ENCODE results near the gene ATXN1.

Gene ATXN1

GRCh38 chr6:16338577-16339264, 422.5 kb downstream of the ATXN1 start:
- peak; percentile 96 for DNase-seq
- in situ Hi-C loops (cut with HindIII; ENCODE audit: low pct_ligation_motif_present, low pct_unique_long_range_greater_than_20kb, low sequenced_read_pairs): no loop called here

GRCh38 chr6:16337295-16337975, 423.8 kb downstream of the ATXN1 start:
- in situ Hi-C loops (cut with HindIII; ENCODE audit: low pct_ligation_motif_present, low pct_unique_long_range_greater_than_20kb, low sequenced_read_pairs): no loop called here
- no peak for DNase-seq

- in situ Hi-C loops (cut with HindIII; ENCODE audit: low pct_ligation_motif_present, low pct_unique_long_range_greater_than_20kb, low sequenced_read_pairs): no loop called here
- DNase-seq: no peak
These were observed 424.4 kb downstream of the ATXN1 start for GRCh38 chr6:16336911-16337294.

- in situ Hi-C loops (cut with HindIII; ENCODE audit: low pct_ligation_motif_present, low pct_unique_long_range_greater_than_20kb, low sequenced_read_pairs): no loop called here
These were observed 425.0 kb downstream of the ATXN1 start for GRCh38 chr6:16336056-16336818.

GRCh38 chr6:16335176-16335575, 426.1 kb downstream of the ATXN1 start:
- in situ Hi-C loops (cut with HindIII; ENCODE audit: low pct_ligation_motif_present, low pct_unique_long_range_greater_than_20kb, low sequenced_read_pairs): no loop called here
- DNase-seq: no peak

More at GRCh38 chr6:16336056-16336818, 425.0 kb downstream of the ATXN1 start:
- no peak for DNase-seq

GRCh38 chr6:16334671-16335070, 426.6 kb downstream of the ATXN1 start:
- in situ Hi-C loops (cut with HindIII; ENCODE audit: low pct_ligation_motif_present, low pct_unique_long_range_greater_than_20kb, low sequenced_read_pairs): no loop called here
- peak; percentile 66 for DNase-seq

GRCh38 chr6:16333580-16333979, 427.7 kb downstream of the ATXN1 start:
- in situ Hi-C loops (cut with HindIII; ENCODE audit: low pct_ligation_motif_present, low pct_unique_long_range_greater_than_20kb, low sequenced_read_pairs): no loop called here
- DNase-seq: peak; percentile 68

GRCh38 chr6:16332175-16332542, 429.1 kb downstream of the ATXN1 start:
- DNase-seq: peak; percentile 69

GRCh38 chr6:16331384-16332174, 429.7 kb downstream of the ATXN1 start:
- in situ Hi-C loops (cut with HindIII; ENCODE audit: low pct_ligation_motif_present, low pct_unique_long_range_greater_than_20kb, low sequenced_read_pairs): no loop called here
- peak; percentile 60 for DNase-seq

More at GRCh38 chr6:16332175-16332542, 429.1 kb downstream of the ATXN1 start:
- in situ Hi-C loops (cut with HindIII; ENCODE audit: low pct_ligation_motif_present, low pct_unique_long_range_greater_than_20kb, low sequenced_read_pairs): no loop called here

GRCh38 chr6:16329233-16329632, 432.0 kb downstream of the ATXN1 start:
- in situ Hi-C loops (cut with HindIII; ENCODE audit: low pct_ligation_motif_present, low pct_unique_long_range_greater_than_20kb, low sequenced_read_pairs): no loop called here

GRCh38 chr6:16327777-16328325, 433.4 kb downstream of the ATXN1 start:
- in situ Hi-C loops (cut with HindIII; ENCODE audit: low pct_ligation_motif_present, low pct_unique_long_range_greater_than_20kb, low sequenced_read_pairs): no loop called here
- no peak for DNase-seq

More at GRCh38 chr6:16329233-16329632, 432.0 kb downstream of the ATXN1 start:
- no peak for DNase-seq

GRCh38 chr6:16326971-16327776, 434.1 kb downstream of the ATXN1 start:
- in situ Hi-C loops (cut with HindIII; ENCODE audit: low pct_ligation_motif_present, low pct_unique_long_range_greater_than_20kb, low sequenced_read_pairs): no loop called here

GRCh38 chr6:16326531-16326930, 434.7 kb downstream of the ATXN1 start:
- DNase-seq: no peak
- in situ Hi-C loops (cut with HindIII; ENCODE audit: low pct_ligation_motif_present, low pct_unique_long_range_greater_than_20kb, low sequenced_read_pairs): no loop called here

More at GRCh38 chr6:16326971-16327776, 434.1 kb downstream of the ATXN1 start:
- no peak for DNase-seq

- DNase-seq: no peak
- in situ Hi-C loops (cut with HindIII; ENCODE audit: low pct_ligation_motif_present, low pct_unique_long_range_greater_than_20kb, low sequenced_read_pairs): no loop called here
These were observed 436.5 kb downstream of the ATXN1 start for GRCh38 chr6:16324606-16325225.

GRCh38 chr6:16324184-16324583, 437.1 kb downstream of the ATXN1 start:
- no peak for DNase-seq
- in situ Hi-C loops (cut with HindIII; ENCODE audit: low pct_ligation_motif_present, low pct_unique_long_range_greater_than_20kb, low sequenced_read_pairs): no loop called here

- in situ Hi-C loops (cut with HindIII; ENCODE audit: low pct_ligation_motif_present, low pct_unique_long_range_greater_than_20kb, low sequenced_read_pairs): no loop called here
- DNase-seq: peak; percentile 70
These were observed 438.5 kb downstream of the ATXN1 start for GRCh38 chr6:16322666-16323312.

- no peak for DNase-seq
- in situ Hi-C loops (cut with HindIII; ENCODE audit: low pct_ligation_motif_present, low pct_unique_long_range_greater_than_20kb, low sequenced_read_pairs): no loop called here
These were observed 439.4 kb downstream of the ATXN1 start for GRCh38 chr6:16321826-16322225.

All from ACHN (cell line).